ENCODE measurements around the gene LRRK1.

DNA sequence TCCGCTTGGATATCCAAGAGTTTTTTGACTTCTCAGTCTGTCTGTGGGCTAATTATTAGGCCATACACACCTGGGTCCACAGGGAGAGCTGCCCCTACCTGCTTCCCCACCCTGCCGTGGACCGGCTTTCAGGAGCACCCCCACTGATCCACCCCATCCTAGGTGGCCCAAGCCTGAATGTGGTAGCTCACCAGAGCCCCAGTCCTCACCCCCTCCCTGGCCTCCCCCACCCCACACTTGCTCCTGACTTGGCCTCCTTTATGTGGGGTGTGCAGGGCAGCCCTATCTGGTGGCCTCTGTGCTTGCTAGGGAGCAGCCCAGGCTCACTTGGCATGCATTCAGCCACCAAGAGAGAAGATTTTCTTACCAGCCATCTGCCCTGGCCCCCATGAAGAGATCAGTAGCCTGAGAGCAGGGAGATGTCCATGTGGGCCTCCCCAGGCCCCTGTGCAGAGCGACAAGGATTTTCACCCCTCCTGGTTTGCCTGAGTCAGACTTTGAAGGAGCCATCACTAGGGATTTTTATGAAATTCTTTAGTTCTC lies 11.2 kb downstream of the LRRK1 start:
- TF ChIP-seq POLR2AphosphoS5 (IDR thresholded peaks at IDR 0.05; ENCODE audit: borderline replicate concordance, low read depth, low read length) (no peak), EZH2 (IDR thresholded peaks at IDR 0.05) (no peak)

All from SK-N-MC (cell line).